ENCODE results near the gene OXCT1.
A peak's percentile ranks its signal among the peaks of the same experiment; 100 is the strongest.
"Not testable (repeated sequence)": the region's sequence is repeated elsewhere in the genome, so short reads cannot be mapped to it uniquely, and the experiment has no call there.

OXCT1 gene

GRCh38 chr5:41827792-41828191 is 42.4 kb downstream of the OXCT1 start:
- DNase-seq (ENCODE audit: low spot score): no peak

GRCh38 chr5:41822036-41822435 is 48.2 kb downstream of the OXCT1 start:
- no peak for DNase-seq (ENCODE audit: low spot score)

DNA sequence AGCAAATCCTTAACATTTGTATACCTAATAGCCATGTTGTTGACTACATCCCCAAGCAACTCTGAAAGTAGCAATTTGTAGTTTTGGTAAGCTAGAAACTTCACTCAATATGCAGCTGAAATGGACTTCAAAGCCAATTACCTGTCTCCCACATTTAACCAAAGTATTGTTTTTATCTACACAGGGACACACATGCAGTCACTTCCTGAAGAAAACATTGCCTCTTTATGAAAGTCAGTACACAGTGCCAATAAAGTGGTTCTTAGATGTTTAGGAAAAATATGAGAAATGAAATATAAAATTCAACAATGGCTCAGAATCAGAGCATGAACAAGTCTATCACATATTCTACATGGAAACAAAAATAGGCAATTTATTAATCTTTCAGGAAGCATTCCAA is 49.2 kb downstream of the OXCT1 start:
- no peak for DNase-seq (ENCODE audit: low spot score)

DNA sequence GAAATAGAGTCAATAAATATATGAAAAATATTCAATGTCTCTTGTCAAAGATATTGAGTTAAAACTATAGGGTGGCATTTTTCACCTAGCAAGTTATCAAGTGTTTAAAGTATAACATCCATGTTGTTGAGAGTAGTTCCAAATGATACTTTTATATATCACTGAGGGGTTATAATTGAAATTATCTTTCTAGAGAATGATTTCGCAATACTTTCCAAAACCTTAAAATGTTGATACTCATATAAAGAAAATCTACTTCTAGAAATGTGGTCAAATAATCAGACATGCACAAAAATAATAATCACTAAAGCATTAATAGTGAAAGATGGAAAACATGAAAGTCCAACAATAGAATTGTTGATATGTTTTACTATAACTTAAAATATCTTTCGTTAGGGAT is 50.1 kb downstream of the OXCT1 start:
- no peak for DNase-seq (ENCODE audit: low spot score)

DNA sequence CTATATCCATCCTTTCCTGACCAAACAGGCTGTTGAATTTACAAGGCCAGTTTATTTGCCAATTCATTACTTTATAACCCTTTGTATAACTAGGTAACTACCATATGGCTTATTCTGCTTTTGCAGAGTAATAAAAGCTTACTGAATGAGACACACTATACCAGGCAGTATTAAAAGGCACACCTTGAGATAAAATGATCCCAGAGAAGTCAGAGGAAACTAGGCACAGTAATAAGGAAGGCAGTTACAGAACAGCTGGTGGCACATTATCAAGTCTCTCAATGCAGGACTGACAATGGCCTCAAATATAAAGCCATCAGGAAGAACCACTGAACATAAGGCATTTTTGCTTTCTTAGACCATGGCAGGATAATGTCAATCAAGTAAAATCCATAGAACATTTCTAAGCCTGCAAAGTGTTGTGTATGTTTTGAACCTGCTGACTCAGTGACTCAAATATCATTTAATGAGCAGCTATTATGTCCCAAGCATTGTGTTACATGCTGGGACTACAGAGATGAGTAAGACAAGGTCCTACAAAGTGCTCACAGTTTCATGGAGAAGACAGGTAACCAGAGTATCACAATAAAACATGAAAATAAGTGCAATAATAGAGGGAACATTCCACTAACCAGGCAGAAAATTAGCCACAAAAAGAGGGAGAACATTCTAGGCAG is 52.5 kb downstream of the OXCT1 start:
- no peak for DNase-seq (ENCODE audit: low spot score)

GRCh38 chr5:41815663-41816229 is 54.5 kb downstream of the OXCT1 start:
- no peak for DNase-seq (ENCODE audit: low spot score)

DNA sequence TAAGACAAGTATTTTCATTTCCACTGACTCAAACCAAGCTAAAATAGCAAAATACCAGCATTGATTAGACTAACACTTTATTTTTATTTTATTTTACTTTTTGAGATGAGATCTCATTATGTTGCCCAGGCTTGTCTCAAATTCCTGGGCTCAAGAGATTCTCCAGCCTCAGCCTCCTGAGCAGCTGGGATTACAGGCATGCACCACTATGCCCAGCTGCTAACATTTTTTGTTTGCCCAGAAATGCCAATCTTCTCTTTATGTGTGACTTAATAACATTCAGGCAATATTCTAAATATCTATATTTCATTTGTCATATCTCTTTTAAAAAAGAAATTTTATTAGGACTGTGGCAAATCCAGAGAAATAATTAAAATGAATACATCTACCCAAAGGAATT is 55.0 kb downstream of the OXCT1 start:
- no peak for DNase-seq (ENCODE audit: low spot score)

- not testable (repeated sequence) for DNase-seq (ENCODE audit: low spot score)
Observed at GRCh38 chr5:41814306-41814705, 55.9 kb downstream of the OXCT1 start.

DNA sequence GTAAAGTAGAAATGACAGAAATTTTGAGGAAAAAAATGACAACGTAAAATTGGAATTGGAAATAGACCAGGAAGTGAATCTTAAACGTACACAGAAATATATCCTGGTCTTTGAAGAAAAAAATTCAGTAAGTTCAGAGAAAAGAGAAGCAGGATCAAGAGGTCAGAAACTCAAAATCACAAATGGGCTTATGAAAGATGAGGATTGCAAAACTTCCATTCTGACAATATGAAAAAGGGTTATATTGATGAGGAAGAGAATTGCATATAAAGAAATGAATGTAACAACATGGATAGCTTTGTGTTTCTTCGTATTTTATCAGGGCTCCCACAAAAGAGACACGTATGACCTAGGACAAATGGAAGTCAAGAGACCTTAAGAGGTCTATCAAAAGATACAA is 58.1 kb downstream of the OXCT1 start:
- DNase-seq (ENCODE audit: low spot score): no peak

DNA sequence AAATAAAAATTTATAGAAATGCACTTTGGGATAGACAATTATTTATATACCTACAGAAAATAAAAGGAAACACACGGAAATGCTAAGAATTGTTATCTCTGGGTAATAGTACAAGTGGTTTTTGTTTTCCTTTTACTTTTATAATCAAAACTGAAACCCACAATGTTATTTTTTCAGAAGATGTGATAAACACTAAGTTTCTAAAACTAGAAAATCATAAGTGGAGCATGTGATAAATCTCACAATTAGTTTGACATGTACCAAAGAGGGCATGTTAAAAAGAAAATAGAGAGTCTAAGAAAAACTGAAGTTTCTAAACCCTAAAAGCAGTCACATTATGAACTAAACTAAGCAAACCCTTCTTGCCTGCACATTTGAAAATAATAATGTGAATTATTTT is 61.1 kb downstream of the OXCT1 start:
- no peak for DNase-seq (ENCODE audit: low spot score)

- no peak for DNase-seq (ENCODE audit: low spot score)
Observed at GRCh38 chr5:41808294-41808693, 61.9 kb downstream of the OXCT1 start.

- DNase-seq (ENCODE audit: low spot score): no peak
Observed at GRCh38 chr5:41797662-41798061, 72.6 kb downstream of the OXCT1 start.

GRCh38 chr5:41796061-41796460 is 74.2 kb downstream of the OXCT1 start:
- no peak for DNase-seq (ENCODE audit: low spot score)

- DNase-seq (ENCODE audit: low spot score): no peak
Observed at GRCh38 chr5:41795125-41795524, 75.1 kb downstream of the OXCT1 start.

DNA sequence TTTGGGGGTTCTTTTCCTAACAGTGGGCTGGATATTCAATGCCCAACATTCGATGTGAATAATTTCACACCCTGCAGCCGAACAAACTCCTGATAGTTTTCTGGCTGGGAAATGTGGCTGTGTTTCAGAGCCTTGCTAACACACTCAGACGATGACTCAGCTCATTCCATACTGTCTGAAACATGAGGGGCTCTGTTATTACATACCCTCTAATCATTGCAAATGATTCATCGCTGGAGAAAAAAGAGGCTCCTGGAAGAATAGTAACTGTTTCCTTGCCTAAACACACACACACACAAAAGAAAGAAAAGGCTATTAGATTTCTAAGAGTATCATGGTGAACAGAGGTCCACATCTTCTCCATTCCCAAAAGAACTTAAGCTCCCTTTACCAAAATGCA is 75.8 kb downstream of the OXCT1 start:
- DNase-seq (ENCODE audit: low spot score): peak; percentile 51

- no peak for DNase-seq (ENCODE audit: low spot score)
Observed at GRCh38 chr5:41793141-41793770, 77.0 kb downstream of the OXCT1 start.

DNA sequence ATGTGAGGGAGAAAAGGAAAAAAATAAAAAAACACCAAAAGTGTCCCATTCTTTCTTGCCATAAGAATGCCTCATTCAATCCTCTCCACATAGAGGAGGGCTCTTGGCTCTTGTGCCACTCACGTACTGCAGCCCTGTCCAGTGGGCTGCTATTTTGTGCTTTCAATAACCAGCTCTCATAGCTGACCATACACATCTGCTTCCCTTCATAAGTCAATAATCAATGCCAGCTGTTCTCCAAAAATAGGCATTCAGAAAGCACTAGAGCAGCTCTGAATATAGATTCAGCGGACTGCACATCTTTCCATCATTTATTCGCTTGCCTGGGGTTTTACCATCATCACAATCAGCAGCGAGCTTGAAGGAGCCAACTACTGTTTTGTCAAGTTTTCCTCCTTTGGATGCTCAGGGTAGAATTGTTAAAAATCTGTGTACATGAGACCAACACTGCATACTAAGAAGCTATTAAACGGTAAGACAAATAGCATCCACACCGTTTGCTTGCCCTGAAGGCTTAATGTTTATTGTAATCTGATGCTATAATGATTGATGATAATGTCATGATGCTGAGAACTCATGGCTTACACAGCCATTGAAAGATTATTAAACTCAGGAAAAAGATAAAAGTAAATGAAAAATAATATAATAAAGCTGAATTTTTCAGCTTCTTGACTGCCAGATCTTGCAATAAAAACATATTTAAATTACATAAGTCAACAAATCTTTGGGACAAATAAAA is 80.0 kb downstream of the OXCT1 start:
- no peak for DNase-seq (ENCODE audit: low spot score)

GRCh38 chr5:41789434-41789833 is 80.8 kb downstream of the OXCT1 start:
- no peak for DNase-seq (ENCODE audit: low spot score)

- DNase-seq (ENCODE audit: low spot score): no peak
Observed at GRCh38 chr5:41788941-41789368, 81.3 kb downstream of the OXCT1 start.

GRCh38 chr5:41787265-41787664 is 83.0 kb downstream of the OXCT1 start:
- no peak for DNase-seq (ENCODE audit: low spot score)

DNA sequence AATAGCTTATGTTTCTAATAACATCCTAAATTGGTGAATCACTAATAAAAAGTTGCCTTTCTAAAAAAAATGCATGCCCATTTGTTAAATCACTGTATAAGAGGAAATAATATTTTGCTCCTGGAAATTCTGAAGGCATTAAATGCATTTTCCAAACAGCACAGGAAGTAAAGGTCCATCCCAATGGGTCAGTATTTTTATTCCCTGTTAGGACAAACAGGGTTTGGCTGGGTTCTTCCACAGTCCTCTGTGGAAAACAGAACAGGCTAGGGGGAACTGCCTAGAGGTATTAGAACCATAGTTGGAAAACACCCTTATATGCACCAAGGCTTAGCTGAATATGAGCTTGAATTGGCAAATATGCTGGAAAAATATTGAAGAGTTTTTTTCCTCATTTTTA is 85.2 kb downstream of the OXCT1 start:
- DNase-seq (ENCODE audit: low spot score): no peak

DNA sequence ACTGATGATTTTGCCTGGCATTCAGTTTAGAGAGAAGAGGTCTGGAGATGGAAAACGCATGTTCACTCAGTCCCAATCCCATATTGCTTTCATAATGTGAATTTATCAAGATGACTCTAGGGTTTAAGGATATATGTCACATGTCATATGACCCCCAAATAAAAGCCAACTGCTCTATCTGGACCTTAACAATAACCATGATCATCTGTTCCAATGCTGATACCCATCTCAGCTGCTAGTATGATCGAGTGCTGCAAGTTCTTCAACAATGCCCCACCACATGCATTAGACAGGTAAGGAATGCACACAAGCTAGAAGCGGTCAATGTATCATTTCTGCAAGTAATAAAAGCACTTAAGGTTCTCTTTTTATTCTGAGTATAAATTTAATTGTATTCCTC is 91.8 kb downstream of the OXCT1 start:
- DNase-seq (ENCODE audit: low spot score): no peak

DNA sequence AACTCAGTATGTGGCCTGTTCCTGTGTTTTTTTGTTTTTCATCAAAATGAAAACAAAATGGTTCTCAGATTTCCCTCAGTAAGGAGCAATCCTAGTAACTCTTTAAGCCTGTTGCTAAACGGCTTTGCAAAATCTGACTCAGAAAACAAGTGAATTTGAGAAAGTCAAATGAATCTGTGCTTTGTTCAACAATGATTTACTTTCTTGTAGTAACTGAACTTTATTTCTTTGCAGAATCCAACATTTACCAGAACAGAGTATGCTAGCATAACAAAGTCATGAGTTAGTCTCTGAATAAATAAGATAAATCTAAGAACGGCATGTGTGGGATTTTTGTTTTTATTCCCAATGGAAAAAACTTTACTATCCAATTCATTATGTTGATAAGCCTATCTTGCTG is 93.8 kb downstream of the OXCT1 start:
- no peak for DNase-seq (ENCODE audit: low spot score)
